GM21737 (cell line): ENCODE results near the gene MON1A.
"Not testable (repeated sequence)": the region's sequence is repeated elsewhere in the genome, so short reads cannot be mapped to it uniquely, and the experiment has no call there.

ENCODE experiments used
- ATAC-seq: cut with Tn5 transposase; IDR thresholded peaks from one replicate; pipeline ENCODE4 v1.9.1; 2021; ENCODE audit warnings: mild to moderate bottlenecking, moderate library complexity; ENCODE audit not compliant: unreplicated experiment

The MON1A gene

DNA sequence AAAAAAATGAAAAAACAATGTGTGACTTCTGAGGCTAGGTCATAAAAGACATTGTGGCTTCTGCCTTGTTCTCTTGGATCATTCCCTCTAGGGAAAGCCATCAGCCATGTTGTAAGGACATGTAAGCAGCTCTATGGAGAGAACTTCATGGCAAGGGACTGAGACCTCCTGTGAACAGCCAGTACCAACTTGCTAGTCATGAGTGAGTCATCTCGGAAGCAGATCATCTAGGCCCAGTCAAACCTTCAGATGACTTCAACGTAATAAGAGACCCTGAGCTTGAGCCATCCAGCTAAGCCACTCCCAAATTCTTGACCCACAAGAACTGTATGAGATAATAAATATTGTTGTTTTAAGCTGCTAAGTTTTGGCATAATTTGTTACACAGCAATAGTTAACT, 4.9 kb downstream of the MON1A start:
- no peak for ATAC-seq

DNA sequence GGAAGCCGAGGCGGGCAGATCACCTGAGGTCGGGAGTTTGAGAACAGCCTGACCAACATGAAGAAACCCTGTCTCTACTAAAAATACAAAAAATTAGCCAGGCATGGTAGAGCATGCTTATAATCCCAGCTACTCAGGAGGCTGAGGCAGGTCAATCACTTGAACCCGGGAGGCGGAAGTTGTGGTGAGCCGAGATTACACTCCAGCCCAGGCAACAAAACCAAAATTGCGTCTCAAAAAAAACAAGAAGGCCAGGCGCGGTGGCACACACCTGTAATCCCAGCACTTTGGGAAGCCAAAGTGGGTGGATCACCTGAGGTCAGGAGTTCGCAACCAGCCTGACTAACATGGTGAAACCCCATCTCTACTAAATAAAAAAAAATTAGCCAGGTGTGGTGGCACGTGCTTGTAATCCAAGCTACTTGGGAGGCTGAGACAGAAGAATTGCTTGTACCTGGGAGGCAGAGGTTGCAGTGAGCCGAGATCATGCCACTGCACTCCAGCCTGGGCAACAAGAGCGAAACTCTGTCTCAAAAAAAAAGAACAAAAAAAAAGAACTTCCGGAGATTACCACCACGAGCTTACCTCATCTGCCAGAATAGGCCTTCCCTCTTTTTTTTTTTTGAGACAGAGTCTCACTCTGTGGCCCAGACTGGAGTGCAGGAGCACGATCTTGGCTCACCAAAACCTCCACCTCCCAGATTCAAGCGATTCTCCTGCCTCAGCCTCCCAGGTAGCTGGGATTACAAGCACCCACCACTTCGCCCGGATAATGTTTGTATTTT, 11.6 kb downstream of the MON1A start:
- ATAC-seq: not testable (repeated sequence)

DNA sequence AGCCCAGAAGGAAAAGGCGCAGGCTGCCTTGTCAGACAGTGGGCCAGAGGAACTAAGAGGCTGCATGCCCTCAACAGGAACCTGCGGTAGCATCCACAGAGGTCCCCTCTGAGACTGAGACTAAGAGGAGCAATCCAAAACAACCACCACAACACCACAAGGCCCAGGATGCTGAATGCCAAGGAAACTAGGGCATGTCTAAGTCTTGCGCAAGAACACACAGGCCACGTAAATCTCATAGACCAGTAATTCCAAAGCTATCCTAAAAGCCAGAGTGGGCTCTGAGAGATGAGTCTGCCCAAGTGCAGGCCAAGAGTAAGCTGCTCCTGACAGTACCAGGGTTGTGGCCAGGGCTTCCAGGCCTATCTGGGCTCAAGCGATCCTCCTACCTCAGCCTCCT, 12.9 kb downstream of the MON1A start:
- ATAC-seq: no peak

DNA sequence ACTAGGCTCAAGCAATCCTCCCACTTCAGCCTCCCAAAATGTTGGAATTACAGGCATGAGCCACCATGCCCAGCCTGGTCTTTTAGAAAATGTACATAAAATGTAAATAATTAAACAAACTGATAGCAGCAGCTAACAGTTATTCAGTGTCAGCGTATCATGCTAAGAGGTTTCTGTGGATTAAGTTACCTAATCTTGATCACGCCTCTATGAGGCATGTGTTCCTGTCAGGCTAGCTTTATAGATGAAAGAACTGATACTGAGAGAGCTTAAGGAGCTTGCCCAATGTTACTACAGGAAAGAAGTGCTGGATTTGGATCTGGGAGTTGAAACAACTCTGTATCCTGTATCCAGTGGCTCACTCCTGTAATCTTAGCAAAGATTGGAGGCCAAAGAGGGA, 14.7 kb downstream of the MON1A start:
- ATAC-seq: no peak

DNA sequence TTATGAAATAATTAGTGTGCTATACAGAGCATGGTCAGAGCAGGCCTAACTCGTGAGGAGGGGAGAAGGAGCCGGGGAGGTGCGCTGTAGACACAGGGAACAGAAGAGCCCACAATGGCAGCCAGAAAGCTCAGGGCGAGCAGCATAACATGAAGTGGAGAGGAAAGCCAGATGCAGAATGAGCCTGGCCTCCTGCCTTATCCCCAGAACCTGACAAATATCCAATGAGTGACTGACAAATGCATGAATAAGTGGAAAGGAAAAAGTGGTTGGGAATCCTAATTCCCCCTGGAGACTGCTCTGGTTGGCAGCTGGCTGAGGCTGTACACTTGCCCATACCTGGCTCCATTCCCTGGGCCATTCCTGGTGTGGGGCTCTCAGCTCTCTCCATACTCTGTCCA, 16.7 kb downstream of the MON1A start:
- ATAC-seq: no peak

DNA sequence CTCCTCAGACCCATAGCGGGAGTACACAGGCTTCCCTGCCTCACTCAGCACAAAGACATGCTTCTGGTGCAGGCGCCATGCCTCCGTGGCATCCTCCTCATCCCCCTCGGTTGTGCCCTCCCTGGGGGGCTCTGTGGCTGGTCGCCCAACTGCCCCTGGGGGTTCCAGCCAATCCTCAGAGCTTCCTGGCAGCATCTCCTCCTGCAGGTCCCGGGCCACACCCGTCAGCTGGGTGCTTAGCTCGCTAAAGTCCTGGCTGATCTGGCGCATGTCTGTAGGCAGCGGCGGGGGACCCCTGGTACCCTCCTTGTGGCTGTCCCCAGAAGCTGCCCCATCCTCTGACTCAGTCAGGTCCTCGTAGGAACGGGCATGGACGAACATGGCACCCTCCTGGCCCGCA, 18.0 kb downstream of the MON1A start:
- ATAC-seq: no peak

DNA sequence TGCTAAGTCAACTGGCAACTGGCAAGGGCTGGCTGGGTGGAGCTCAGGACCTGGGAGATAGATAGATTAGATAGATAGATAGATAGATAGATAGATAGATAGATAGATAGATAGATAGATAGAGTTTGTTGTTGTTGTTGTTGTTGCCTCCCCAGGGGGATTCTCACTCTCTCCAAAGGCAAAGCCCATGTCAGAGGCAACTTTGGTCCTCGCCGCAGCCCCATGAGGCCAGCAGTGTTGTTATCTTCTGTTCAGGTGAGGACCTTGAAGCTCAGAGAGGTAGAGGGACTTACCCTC, 18.5 kb downstream of the MON1A start:
- no peak for ATAC-seq

DNA sequence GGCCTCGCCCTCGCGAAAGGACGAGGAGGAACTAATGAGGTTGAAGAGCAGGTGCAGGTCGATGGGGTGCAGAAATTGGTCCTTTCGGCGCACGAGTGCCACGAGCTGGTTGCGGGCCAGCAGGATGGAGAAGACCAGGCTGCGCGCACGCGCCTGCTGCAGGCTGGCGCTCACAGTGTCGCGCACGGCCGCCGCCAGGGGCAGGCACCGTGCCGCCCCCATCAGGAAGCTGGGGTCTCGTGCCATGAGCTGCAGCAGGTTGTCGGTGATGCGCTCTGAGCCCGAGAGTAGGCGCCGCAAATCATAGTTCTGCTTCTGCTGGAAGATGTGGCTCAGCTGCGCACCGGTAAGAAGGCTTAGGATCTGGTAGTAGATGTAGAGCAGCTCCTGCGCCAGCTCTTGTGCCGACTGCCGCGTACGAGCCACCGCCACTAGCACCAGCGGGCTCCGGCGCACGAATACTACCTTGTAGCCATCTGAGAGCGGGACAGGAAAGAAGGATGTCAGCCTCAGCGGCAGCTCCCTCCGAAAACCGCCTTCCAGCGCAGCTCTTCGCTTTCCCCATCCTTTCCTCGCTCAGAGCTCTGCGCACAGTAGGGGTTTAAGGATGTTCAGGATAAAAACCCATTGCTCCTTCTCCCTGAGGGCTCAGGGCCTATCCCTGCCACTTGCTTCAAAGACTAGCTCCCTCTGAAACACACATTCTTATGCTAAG, 19.0 kb downstream of the MON1A start:
- ATAC-seq: no peak

DNA sequence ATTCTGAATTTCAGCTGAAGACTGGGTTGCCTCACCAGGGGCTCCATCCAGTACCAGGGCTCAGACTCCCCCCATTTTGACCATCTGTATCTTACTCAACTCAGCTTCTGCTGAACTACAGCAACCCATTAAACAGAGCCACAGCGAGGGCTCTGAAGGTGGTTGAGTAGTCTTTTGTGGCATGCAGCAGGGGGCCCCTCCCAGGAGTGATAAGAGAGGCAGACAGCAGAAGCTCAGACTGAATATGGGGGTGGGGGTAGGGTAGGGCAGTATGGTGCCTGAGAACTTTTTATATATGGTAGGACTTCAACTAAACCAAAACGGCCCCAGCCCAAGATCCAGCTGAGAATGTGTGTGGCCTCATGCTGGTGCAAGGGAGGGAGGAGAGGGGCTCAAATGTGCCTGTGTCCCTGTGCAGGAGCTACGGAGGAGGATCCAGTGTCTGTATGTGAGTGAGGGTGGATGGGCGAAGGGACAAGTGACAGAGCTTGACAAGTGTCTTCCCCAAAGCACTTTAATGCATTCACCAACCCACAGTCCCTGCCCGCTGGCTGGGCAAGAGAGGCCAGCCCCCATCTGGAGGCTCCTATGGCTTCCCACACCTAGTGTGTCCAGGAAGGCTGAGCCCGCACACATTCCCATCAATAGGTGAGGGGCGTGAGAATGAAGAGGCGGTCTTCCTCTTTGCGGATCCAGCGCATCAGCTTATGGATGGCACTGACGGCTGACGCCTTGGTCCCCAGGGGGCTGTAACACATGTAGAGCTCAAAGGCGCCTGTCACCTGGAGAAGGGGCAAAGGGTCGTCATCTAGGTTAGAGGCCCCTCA, 21.0 kb downstream of the MON1A start:
- no peak for ATAC-seq

DNA sequence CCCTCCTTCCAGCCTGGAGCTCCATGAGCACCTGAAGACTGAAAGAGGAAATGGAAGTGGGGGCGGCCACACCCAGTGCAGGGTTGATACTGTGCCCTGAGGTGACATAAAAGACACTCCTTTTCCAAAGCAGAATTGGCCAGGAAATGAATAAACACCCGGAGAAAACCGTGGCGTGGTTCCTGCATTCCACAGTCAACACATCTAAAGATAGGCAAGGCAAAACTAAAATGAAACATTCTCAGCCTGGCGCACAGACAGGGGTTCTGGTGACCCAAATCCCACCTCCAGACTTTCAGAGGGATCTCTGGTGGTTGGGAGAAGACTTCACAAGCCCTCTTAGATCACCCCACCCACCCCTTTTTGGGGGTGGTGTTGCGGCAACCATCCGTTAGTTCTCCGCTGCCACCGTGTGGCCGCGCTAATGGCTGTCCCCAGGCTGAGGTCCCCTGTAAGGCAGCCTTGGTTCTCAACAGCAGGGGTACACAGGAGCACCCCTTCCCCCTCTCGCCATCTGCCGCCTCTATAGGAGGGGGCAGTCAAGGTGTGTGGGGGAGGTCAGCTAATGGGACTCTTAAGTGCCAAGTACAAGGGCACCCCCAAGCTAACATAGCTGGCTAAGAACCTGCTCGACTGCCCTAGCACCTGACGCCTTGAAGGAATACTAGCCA, 23.4 kb downstream of the MON1A start:
- ATAC-seq: no peak

DNA sequence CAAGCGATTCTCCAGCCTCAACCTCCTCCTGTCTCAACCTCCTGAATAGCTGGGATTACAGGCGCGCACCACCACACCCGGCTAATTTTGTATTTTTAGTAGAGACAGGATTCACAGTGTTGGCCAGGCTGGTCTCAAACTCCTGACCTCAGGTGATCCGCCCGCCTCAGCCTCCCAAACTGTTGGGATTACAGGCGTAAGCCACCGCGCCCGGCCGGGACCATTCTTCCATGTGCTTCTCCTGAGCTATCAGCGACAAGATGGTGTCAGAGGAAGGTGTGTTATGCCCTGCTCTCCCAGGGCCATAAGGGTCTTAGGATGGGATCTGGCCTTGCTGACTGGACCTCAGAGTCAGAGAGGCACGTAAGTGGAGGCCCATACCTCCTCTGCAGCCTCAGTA, 25.2 kb downstream of the MON1A start:
- not testable (repeated sequence) for ATAC-seq

DNA sequence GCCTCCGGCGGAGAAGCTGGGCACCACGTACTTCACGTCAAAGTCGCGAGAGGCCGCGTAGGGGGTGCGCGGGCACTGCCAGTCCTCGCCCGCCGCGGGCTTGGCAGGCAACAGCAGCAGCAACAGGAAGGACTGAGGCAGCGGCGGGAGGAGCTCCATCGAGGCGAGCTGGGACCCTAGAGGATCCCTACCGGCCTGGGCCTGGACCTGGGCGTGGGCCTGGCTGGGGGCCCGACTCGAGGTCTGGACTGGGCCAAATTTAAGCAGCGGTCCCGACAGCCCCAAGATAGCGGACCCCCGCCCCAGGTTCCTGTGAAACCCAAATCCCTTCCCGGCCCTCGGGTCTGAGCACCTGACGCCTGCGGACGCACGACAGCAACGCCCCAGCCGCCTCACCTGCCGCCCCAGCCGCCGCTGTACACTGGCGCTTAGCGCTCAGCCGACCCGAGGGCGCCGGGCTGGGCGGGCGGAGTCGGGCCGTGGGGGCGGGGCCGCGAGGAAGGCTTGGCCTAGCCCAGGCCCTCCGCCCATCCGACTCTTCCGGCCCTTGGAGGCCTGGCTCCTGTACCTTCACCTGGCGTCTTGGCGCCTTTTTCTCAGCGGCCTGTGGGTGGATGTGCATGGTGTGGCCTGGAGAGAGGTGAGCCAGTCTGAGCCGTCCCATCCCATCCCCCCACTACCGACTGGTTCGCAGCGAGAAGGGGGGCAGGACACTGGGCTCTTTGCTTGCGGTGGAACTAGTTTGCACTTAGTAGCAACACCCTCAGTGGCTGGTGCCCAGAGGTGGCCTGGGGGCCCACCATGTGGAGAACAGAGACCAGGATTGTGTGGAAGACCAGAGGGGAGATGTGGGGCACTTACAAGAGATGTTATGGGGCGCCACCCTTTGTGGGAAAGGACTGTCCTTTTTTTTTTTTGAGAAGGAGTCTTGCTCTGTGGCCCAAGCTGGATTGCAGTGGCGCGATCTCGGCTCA, 25.9 kb downstream of the MON1A start, which contains the start of gene MST1R:
TSS of gene MST1R (minus strand) at position 423 of the 974 bp plus-strand sequence. CDS start at position 159, 264 bp downstream.
- ATAC-seq: peak; percentile 65

DNA sequence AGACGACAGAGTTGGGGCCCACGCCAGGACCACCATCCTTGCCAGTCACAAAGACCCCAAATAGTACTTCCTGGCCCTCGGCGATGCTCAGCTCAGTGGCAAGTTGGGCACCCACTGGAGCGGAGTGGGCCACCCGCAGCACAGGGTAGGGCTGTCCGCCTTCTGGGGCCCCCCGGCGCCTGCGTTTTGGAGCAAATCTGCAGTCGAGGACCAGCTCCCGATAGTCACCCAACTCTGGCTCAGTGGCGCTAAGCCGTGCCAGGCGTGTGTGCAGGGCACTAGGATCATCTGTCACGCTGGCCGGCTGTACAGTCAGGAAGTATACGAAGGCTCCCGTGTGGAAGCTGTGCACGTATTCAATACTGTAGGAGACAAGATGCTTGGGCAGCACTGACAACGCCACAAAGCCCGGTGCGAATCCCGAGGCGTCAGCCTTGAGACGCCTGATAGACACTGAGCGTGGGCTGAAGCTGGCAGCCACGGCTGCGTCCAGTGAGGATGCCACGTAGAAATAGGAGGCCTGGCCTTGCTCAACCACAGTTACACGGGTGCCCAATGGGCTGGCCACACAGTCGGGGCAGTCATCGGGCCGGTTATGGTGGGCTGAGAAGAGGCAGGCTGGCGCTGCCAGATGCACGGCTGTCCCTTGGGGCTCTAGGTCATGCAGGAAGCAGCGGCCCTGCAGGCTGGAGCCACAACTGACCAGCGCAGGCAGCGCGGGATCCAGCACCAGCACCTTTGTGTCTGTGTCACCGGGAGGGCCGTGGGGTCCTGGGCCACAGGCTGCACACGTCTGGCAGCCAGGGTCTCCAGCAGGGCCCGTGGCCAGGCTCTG, 26.9 kb downstream of the MON1A start:
- no peak for ATAC-seq

DNA sequence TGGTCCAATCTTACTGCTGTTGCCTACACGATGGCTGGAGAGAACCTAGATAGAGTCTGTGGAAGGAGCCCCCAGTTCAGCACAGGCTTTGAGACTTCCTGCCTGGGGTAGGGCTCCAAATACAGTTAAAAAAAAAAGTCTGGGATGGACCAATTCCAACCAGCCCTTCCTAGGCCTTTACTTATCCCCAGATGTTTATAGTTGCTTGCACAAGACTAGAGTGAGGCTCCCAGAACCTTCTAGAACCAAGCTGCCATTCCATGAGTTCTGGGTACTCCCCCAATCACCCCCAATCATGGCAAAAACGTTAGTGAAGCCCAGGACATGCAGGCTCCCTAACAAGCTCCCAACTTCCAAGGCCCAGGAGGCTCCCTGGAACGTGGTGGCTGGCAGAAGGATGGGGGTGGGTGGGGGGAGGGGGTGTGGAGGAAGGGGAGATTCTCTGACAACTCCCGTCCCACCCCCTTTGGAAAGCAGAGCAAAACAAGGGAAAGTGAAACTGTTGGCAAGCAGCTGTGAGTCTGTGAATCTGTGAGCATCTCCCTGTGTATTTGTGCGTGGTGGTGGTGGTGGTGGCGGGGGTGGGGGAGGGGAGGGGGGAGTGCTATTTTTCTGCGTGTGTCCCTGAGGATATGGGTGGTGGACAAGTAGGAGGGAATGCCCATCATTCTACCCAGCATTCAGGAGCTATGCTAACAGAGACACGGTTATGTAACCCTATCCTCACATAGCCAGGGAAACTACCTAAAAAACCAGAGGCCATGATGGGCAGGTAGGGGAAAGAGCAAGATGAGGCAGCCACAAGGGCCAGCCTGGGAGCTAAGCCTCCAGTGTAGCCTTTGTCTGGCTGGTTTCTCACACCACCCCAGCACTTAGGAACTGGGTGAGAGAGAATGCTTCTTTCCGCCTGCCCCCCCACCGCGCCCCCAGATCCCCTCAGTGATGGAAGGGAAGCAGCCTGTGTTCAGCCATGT, 28.0 kb downstream of the MON1A start:
- no peak for ATAC-seq

DNA sequence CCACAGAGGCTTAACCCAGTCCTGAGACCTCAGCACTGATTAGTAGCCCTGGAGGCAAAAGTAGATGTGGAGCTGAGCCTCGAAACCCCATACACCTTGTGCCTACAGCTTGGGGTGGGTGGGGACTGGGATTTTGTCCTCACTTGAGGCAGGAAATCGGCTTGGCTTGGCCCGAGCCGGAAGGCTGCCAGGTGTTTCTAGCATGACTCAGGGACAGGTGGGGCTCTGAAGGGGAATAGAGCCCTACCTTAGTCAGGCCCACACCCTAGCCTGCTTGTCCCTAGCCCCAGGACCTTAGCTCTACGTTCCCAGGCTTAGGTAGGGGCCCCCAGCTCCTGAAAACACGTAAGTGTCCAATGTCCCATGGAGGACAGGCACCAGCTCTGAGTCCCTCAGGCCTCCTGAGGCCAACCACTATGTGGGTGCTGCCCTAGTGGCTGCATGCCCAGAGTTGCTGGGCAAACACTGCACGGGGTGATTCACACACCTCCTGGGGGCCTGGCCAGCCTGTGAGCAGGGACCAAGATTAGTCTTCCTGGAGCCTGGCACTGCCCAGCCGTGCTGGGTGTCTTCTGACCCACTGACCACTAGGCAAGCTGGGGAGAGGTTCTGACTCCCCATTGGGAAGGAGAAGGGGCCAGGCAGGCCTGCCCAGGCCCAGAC, 29.0 kb downstream of the MON1A start:
- ATAC-seq: no peak

DNA sequence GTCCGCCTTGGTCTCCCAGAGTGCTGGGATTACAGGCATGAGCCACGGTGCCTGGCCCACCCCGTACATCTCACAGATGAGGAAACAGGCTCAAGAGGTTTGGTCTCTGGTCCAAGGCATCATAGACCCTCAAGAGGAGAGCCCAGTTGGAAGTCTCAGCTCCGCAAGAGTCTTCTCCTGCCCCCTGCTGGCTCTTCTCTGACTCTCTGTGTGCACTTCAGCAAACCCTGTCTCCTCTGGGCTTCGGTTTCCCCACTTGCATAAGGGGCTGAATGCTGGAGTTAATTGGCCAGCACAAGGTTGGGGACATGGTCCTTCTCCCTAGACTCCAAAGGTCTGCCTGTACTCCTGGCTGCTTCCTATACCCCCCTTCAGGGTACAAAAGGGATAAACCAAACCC, 29.8 kb downstream of the MON1A start:
- ATAC-seq: no peak

DNA sequence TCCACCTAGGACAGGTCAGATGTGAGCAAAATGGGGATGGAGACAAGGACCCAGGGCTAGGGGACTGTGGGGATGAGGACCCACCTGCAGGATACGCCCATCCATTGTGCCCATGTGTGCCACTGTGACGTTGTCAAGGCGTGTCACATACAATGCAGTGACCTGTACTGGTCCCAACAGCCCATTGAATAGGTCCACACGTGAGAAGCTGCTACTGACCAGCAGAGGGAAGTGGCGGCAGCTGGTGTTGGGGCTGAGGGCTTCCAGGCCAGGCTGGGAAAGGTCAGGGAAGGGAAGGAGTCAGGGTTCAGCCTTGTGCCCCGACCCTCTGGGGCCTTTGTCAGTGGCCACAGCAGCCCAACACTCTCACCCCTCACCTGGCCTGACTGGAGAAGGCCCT, 30.6 kb downstream of the MON1A start:
- ATAC-seq: no peak
